ENCODE results near the gene ADAMTS7.

ADAMTS7 gene

DNA sequence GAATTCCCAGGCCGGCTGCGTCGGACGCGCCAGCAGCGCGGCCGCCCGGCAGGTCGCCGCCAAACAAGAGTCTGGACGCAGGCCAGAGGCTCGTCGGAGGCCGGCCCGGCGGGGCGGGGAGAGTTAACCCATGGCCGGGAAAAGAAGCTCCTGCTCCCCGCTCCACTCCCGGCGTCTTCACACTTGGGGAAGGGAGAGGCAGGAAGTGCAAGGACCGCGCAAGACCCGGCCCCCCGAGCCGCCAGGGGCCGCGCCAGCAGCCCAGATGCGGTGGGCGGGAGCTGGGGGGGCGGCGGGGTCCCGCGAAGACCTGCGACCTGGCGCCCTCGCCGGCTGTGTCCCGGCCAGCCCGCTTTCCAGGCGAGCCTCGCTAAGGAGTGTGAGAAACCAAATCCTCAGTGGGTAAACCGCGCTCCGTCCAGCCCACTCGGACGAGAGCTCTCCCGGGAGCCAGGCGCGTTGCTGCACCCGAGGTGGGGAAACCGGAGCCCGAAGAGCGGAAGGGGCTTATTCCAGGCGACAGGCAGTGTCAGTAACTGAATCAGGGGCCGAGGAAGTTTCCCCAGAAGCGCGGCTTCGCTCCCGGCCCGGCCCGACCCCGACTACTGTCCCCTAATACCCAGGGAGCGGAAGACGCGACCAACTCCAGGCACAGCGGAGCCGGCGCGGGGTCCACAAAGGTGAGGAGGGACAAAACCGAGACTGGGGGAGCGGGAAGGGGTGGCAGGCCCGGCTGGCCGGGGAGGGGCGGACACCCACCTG, 721 bp downstream of the ADAMTS7 start:
- peak; percentile 11 for DNase-seq

DNA sequence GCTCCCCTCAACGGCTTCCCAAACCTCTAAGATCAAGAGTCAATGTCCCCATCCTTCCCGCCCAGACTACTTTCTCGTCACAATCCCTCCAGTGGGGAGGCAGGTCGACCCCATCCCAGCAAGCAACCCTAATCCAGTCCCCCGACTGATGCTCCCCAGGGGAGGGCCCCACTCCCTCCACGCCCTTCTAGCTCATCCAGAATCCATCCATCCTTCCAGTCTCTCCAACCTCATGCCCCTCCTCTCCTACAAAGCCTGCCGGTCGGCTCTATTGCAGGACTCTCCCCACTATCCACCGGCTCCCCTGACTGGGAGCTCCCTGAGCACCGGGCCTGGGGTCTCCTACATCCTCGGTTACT, 1.3 kb downstream of the ADAMTS7 start:
- TF ChIP-seq, protein P1, sequence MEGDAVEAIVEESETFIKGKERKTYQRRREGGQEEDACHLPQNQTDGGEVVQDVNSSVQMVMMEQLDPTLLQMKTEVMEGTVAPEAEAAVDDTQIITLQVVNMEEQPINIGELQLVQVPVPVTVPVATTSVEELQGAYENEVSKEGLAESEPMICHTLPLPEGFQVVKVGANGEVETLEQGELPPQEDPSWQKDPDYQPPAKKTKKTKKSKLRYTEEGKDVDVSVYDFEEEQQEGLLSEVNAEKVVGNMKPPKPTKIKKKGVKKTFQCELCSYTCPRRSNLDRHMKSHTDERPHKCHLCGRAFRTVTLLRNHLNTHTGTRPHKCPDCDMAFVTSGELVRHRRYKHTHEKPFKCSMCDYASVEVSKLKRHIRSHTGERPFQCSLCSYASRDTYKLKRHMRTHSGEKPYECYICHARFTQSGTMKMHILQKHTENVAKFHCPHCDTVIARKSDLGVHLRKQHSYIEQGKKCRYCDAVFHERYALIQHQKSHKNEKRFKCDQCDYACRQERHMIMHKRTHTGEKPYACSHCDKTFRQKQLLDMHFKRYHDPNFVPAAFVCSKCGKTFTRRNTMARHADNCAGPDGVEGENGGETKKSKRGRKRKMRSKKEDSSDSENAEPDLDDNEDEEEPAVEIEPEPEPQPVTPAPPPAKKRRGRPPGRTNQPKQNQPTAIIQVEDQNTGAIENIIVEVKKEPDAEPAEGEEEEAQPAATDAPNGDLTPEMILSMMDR (IDR thresholded peaks at IDR 0.05; ENCODE audit: low read depth, low read length, missing control alignments), result no peak
- in situ Hi-C loops (cut with HindIII; ENCODE audit: low pct_ligation_motif_present, low sequenced_read_pairs), result no loop called here
- Histone ChIP-seq H3K27me3 (replicated peaks) (no peaks in the 10 kb centered on the region), H3K27ac (no peak overlapping the region), H3K4me3 (ENCODE audit: low read depth, low read length) (peak overlapping the region; percentile 66), H3K36me3 (replicated peaks) (no peaks in the 10 kb centered on the region)
- DNase-seq, result peak; percentile 4

More for the DNA sequence above, 721 bp downstream of the ADAMTS7 start:
- in situ Hi-C loops (cut with HindIII; ENCODE audit: low pct_ligation_motif_present, low sequenced_read_pairs), result no loop called here
- Histone ChIP-seq H3K27me3 (replicated peaks) (no peaks in the 10 kb centered on the region), H3K4me3 (ENCODE audit: low read depth, low read length) (peak overlapping the region; percentile 66), H3K27ac (peak overlapping the region; percentile 60), H3K36me3 (replicated peaks) (no peaks in the 10 kb centered on the region)
- TF ChIP-seq, protein P1 (IDR thresholded peaks at IDR 0.05; ENCODE audit: low read depth, low read length, missing control alignments), result no peak

GRCh38 chr15:78808550-78808949, 2.7 kb downstream of the ADAMTS7 start:
- TF ChIP-seq, protein P1 (IDR thresholded peaks at IDR 0.05; ENCODE audit: low read depth, low read length, missing control alignments), result peak; percentile 70
- Histone ChIP-seq H3K27me3 (replicated peaks) (no peaks in the 10 kb centered on the region), H3K4me3 (ENCODE audit: low read depth, low read length) (no peak overlapping the region), H3K36me3 (replicated peaks) (no peaks in the 10 kb centered on the region), H3K27ac (no peak overlapping the region)
- DNase-seq, result peak; percentile 40
- in situ Hi-C loops (cut with HindIII; ENCODE audit: low pct_ligation_motif_present, low sequenced_read_pairs), result no loop called here

- Histone ChIP-seq H3K27me3 (replicated peaks) (no peaks in the 10 kb centered on the region), H3K4me3 (ENCODE audit: low read depth, low read length) (no peak overlapping the region), H3K36me3 (replicated peaks) (no peaks in the 10 kb centered on the region), H3K27ac (no peak overlapping the region)
- in situ Hi-C loops (cut with HindIII; ENCODE audit: low pct_ligation_motif_present, low sequenced_read_pairs), result no loop called here
- TF ChIP-seq, protein P1 (IDR thresholded peaks at IDR 0.05; ENCODE audit: low read depth, low read length, missing control alignments), result no peak
- DNase-seq, result no peak
These were observed 3.9 kb downstream of the ADAMTS7 start for GRCh38 chr15:78807359-78807758.

DNA sequence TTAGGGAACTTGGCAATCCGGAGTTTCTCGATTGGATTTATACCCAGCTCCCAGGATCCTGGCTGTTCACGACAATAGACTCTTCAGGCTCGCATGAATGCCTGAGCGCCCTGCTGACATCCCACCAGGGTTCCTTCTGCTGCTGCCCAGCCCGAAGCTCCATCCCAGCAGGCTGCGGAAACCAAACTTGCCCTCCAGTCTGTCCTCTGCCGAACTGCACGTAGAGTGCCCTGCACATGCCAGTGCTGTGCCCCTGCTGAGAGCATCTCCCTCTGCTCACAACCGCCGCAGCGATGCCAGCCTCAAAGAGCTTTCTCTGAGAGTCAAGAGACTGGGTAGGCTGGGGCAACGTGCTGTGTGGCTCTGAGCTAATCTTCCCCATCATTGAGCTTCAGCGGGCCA, 6.9 kb downstream of the ADAMTS7 start:
- TF ChIP-seq, protein P1 (IDR thresholded peaks at IDR 0.05; ENCODE audit: low read depth, low read length, missing control alignments), result no peak
- Histone ChIP-seq H3K27me3 (replicated peaks) (no peaks in the 10 kb centered on the region), H3K27ac (no peak overlapping the region), H3K4me3 (ENCODE audit: low read depth, low read length) (no peak overlapping the region), H3K36me3 (replicated peaks) (no peaks in the 10 kb centered on the region)
- DNase-seq, result no peak
- in situ Hi-C loops (cut with HindIII; ENCODE audit: low pct_ligation_motif_present, low sequenced_read_pairs), result no loop called here

GRCh38 chr15:78800806-78801205, 10.5 kb downstream of the ADAMTS7 start:
- H3K4me3 ChIP-seq (ENCODE audit: low read depth, low read length), result no peak overlapping the region
- TF ChIP-seq, protein P1 (IDR thresholded peaks at IDR 0.05; ENCODE audit: low read depth, low read length, missing control alignments), result no peak
- in situ Hi-C loops (cut with HindIII; ENCODE audit: low pct_ligation_motif_present, low sequenced_read_pairs), result no loop called here
- H3K36me3 ChIP-seq (replicated peaks), result peaks cover 3% of the 10 kb centered on the region
- DNase-seq, result no peak
- H3K27me3 ChIP-seq (replicated peaks), result no peaks in the 10 kb centered on the region
- no peak overlapping the region for H3K27ac ChIP-seq
